ENCODE data around the gene GNAT1. TPM values are rescaled to one million over a fixed set of nuclear protein-coding genes. Genes with fewer than 3 reads are reported as not detected.

GNAT1 gene
- total RNA-seq, 1 experiment from 2014 or later: 0.50 TPM

- Mint-ChIP-seq H3K4me3 (ENCODE audit: unreplicated experiment) (no peak overlapping the region), H3K36me3 (ENCODE audit: insufficient read depth, unreplicated experiment) (no peaks in the 10 kb centered on the region), H3K27ac (ENCODE audit: unreplicated experiment) (no peak overlapping the region), H3K27me3 (ENCODE audit: insufficient read depth, unreplicated experiment) (no peaks in the 10 kb centered on the region), H3K4me1 (ENCODE audit: low read depth, unreplicated experiment) (peaks cover 16% of the 10 kb centered on the region), H3K9me3 (ENCODE audit: unreplicated experiment) (no peaks in the 10 kb centered on the region)
- Histone ChIP-seq H3K4me1 (peaks cover 25% of the 10 kb centered on the region), H3K4me3 (ENCODE audit: low read depth, low read length) (no peak overlapping the region), H3K36me3 (ENCODE audit: control insufficient read depth, insufficient read depth, low read length) (no peaks in the 10 kb centered on the region; the same call in 1 of the 2 replicates), H3K27me3 (replicated peaks; ENCODE audit: control insufficient read depth, insufficient read depth, low read length) (no peaks in the 10 kb centered on the region), H3K9me3 (no peaks in the 10 kb centered on the region)
- intact Hi-C loops (cut with micrococcal nuclease; ENCODE audit: unreplicated experiment): no loop called here
- CTCF ChIA-PET: no interaction called here
- TF ChIP-seq CTCF (IDR thresholded peaks at IDR 0.05; ENCODE audit: insufficient read depth in 1 of 2, low read depth in 1 of 2, low read length in 1 of 2, severe bottlenecking in 1 of 2, unreplicated experiment in 1 of 2): no peak
- BruUV-seq (replicated peaks): no TSS peak
- POLR2A ChIA-PET: no interaction called here
- no peak for DNase-seq
Observed at GRCh38 chr3:50168791-50169190, 22.6 kb upstream of the GNAT1 start.

- H3K27me3 Mint-ChIP-seq (ENCODE audit: insufficient read depth, unreplicated experiment): no peaks in the 10 kb centered on the region
- peaks cover 16% of the 10 kb centered on the region for H3K4me1 Mint-ChIP-seq (ENCODE audit: low read depth, unreplicated experiment)
- Histone ChIP-seq H3K27me3 (replicated peaks; ENCODE audit: control insufficient read depth, insufficient read depth, low read length) (no peaks in the 10 kb centered on the region), H3K4me3 (ENCODE audit: low read depth, low read length) (no peak overlapping the region), H3K4me1 (peaks cover 25% of the 10 kb centered on the region), H3K9me3 (no peaks in the 10 kb centered on the region), H3K36me3 (ENCODE audit: control insufficient read depth, insufficient read depth, low read length) (no peaks in the 10 kb centered on the region; the same call in 1 of the 2 replicates)
- no TSS peak for BruUV-seq (replicated peaks)
- no peak for TF ChIP-seq CTCF (IDR thresholded peaks at IDR 0.05; ENCODE audit: insufficient read depth in 1 of 2, low read depth in 1 of 2, low read length in 1 of 2, severe bottlenecking in 1 of 2, unreplicated experiment in 1 of 2)
- no peak for DNase-seq
- H3K4me3 Mint-ChIP-seq (ENCODE audit: unreplicated experiment): no peak overlapping the region
- CTCF ChIA-PET: interaction anchor here (0.5 kb wide), 1 partner anchor 55 kb away, joined by 6 read pairs; no protein-coding TSS in a partner anchor
- H3K27ac Mint-ChIP-seq (ENCODE audit: unreplicated experiment): no peak overlapping the region
- H3K9me3 Mint-ChIP-seq (ENCODE audit: unreplicated experiment): no peaks in the 10 kb centered on the region
- intact Hi-C loops (cut with micrococcal nuclease; ENCODE audit: unreplicated experiment): no loop called here
- POLR2A ChIA-PET: no interaction called here
- no peaks in the 10 kb centered on the region for H3K36me3 Mint-ChIP-seq (ENCODE audit: insufficient read depth, unreplicated experiment)
Observed at GRCh38 chr3:50169232-50169832, 22.1 kb upstream of the GNAT1 start.

GRCh38 chr3:50169858-50170257 is 21.6 kb upstream of the GNAT1 start:
- H3K9me3 Mint-ChIP-seq (ENCODE audit: unreplicated experiment): no peaks in the 10 kb centered on the region
- H3K4me3 Mint-ChIP-seq (ENCODE audit: unreplicated experiment): no peak overlapping the region
- no peak for DNase-seq
- TF ChIP-seq CTCF (IDR thresholded peaks at IDR 0.05; ENCODE audit: insufficient read depth in 1 of 2, low read depth in 1 of 2, low read length in 1 of 2, severe bottlenecking in 1 of 2, unreplicated experiment in 1 of 2): no peak
- Histone ChIP-seq H3K4me3 (ENCODE audit: low read depth, low read length) (no peak overlapping the region), H3K27me3 (replicated peaks; ENCODE audit: control insufficient read depth, insufficient read depth, low read length) (no peaks in the 10 kb centered on the region), H3K4me1 (peaks cover 24% of the 10 kb centered on the region), H3K9me3 (no peaks in the 10 kb centered on the region), H3K36me3 (ENCODE audit: control insufficient read depth, insufficient read depth, low read length) (no peaks in the 10 kb centered on the region; the same call in 1 of the 2 replicates)
- BruUV-seq (replicated peaks): no TSS peak
- H3K27me3 Mint-ChIP-seq (ENCODE audit: insufficient read depth, unreplicated experiment): no peaks in the 10 kb centered on the region
- ChIA-PET CTCF (interaction anchor here (0.5 kb wide), 1 partner anchor 55 kb away, joined by 6 read pairs; no protein-coding TSS in a partner anchor), POLR2A (no interaction called here)
- peaks cover 16% of the 10 kb centered on the region for H3K4me1 Mint-ChIP-seq (ENCODE audit: low read depth, unreplicated experiment)
- no peak overlapping the region for H3K27ac Mint-ChIP-seq (ENCODE audit: unreplicated experiment)
- intact Hi-C loops (cut with micrococcal nuclease; ENCODE audit: unreplicated experiment): no loop called here
- H3K36me3 Mint-ChIP-seq (ENCODE audit: insufficient read depth, unreplicated experiment): no peaks in the 10 kb centered on the region
